ENCODE data around the gene CAPN2.
"Not testable (repeated sequence)": the region's sequence is repeated elsewhere in the genome, so short reads cannot be mapped to it uniquely, and the experiment has no call there.

CAPN2 gene

GRCh38 chr1:223792046-223792445 is 79.7 kb downstream of the CAPN2 start:
- no peak for DNase-seq (ENCODE audit: low read depth in 3 of 3)

GRCh38 chr1:223793716-223794115 is 81.4 kb downstream of the CAPN2 start:
- DNase-seq (ENCODE audit: low read depth in 3 of 3): no peak

GRCh38 chr1:223794136-223794880 is 82.0 kb downstream of the CAPN2 start:
- DNase-seq (ENCODE audit: low read depth in 3 of 3): no peak

GRCh38 chr1:223796210-223796609 is 83.9 kb downstream of the CAPN2 start:
- DNase-seq (ENCODE audit: low read depth in 3 of 3): no peak

- DNase-seq (ENCODE audit: low read depth in 3 of 3): no peak
Observed at GRCh38 chr1:223802032-223802431, 89.7 kb downstream of the CAPN2 start.

- DNase-seq (ENCODE audit: low read depth in 3 of 3): no peak
Observed at GRCh38 chr1:223802602-223803001, 90.3 kb downstream of the CAPN2 start.

- no peak for DNase-seq (ENCODE audit: low read depth in 3 of 3)
Observed at GRCh38 chr1:223803211-223803610, 90.9 kb downstream of the CAPN2 start.

GRCh38 chr1:223809905-223810304 is 97.6 kb downstream of the CAPN2 start:
- DNase-seq (ENCODE audit: low read depth in 3 of 3): not testable (repeated sequence)

- DNase-seq (ENCODE audit: low read depth in 3 of 3): no peak
Observed at GRCh38 chr1:223810586-223810985, 98.2 kb downstream of the CAPN2 start.

- no peak for DNase-seq (ENCODE audit: low read depth in 3 of 3)
Observed at GRCh38 chr1:223811634-223812101, 99.3 kb downstream of the CAPN2 start.

GRCh38 chr1:223813645-223814044 is 101.3 kb downstream of the CAPN2 start:
- DNase-seq (ENCODE audit: low read depth in 3 of 3): no peak

- no peak for DNase-seq (ENCODE audit: low read depth in 3 of 3)
Observed at GRCh38 chr1:223815020-223815853, 102.9 kb downstream of the CAPN2 start.

- no peak for DNase-seq (ENCODE audit: low read depth in 3 of 3)
Observed at GRCh38 chr1:223815865-223816264, 103.5 kb downstream of the CAPN2 start.

- DNase-seq (ENCODE audit: low read depth in 3 of 3): not testable (repeated sequence)
Observed at GRCh38 chr1:223817265-223817664, 104.9 kb downstream of the CAPN2 start.

- no peak for DNase-seq (ENCODE audit: low read depth in 3 of 3)
Observed at GRCh38 chr1:223819730-223820514, 107.6 kb downstream of the CAPN2 start.

- DNase-seq (ENCODE audit: low read depth in 3 of 3): no peak
Observed at GRCh38 chr1:223820515-223820858, 108.1 kb downstream of the CAPN2 start.

- no peak for DNase-seq (ENCODE audit: low read depth in 3 of 3)
Observed at GRCh38 chr1:223820971-223821370, 108.6 kb downstream of the CAPN2 start.

GRCh38 chr1:223824287-223824686 is 111.9 kb downstream of the CAPN2 start:
- DNase-seq (ENCODE audit: low read depth in 3 of 3): no peak

GRCh38 chr1:223824712-223825111 is 112.4 kb downstream of the CAPN2 start:
- DNase-seq (ENCODE audit: low read depth in 3 of 3): no peak
